Epithelial cell of esophagus (primary cell): ENCODE data around the gene MUS81.
A peak's percentile ranks its signal among the peaks of the same experiment; 100 is the strongest.

Experiments
- DNase-seq: peaks from one replicate; pipeline ENCODE4 v3.0.0; 2010; ENCODE audit warnings: low read depth
- H3K4me3 ChIP-seq: 2 replicates; pipeline ENCODE4 v1.5.1; 2011; ENCODE audit warnings: mild to moderate bottlenecking, low read length, control low read depth
- CTCF ChIP-seq: IDR thresholded peaks from 2 replicates; pipeline ENCODE4 v1.5.1; 2011; ENCODE audit warnings: low read depth, mild to moderate bottlenecking, low read length, control low read depth, inconsistent platforms; ENCODE audit not compliant: insufficient read depth; ENCODE audit errors: missing control alignments

The MUS81 gene

GRCh38 chr11:65853246-65853979 lies 6.8 kb upstream of the MUS81 start:
- H3K4me3 ChIP-seq, result no peak overlapping the region
- TF ChIP-seq CTCF, result no peak
- DNase-seq, result no peak

- no peak for TF ChIP-seq CTCF
- no peak overlapping the region for H3K4me3 ChIP-seq
- no peak for DNase-seq
Measured at GRCh38 chr11:65854161-65854592, 6.1 kb upstream of the MUS81 start.

- no peak overlapping the region for H3K4me3 ChIP-seq
- no peak for TF ChIP-seq CTCF
- DNase-seq, result no peak
Measured at GRCh38 chr11:65854852-65855837, 5.1 kb upstream of the MUS81 start.

GRCh38 chr11:65855927-65856363 lies 4.3 kb upstream of the MUS81 start:
- no peak overlapping the region for H3K4me3 ChIP-seq
- no peak for DNase-seq
- TF ChIP-seq CTCF, result no peak

- peak overlapping the region; percentile 92 for H3K4me3 ChIP-seq
- DNase-seq, result peak; percentile 73
- no peak for TF ChIP-seq CTCF
Measured at GRCh38 chr11:65856689-65857499, 3.3 kb upstream of the MUS81 start.

- peak overlapping the region; percentile 92 for H3K4me3 ChIP-seq
- no peak for DNase-seq
- no peak for TF ChIP-seq CTCF
Measured at GRCh38 chr11:65857500-65857852, 2.8 kb upstream of the MUS81 start.
